Frontal cortex (tissue), 4 donors: ENCODE measurements around the gene NBAS. TPM values are rescaled to one million over a fixed set of nuclear protein-coding genes. Genes with fewer than 3 reads are reported as not detected.
"Not testable (repeated sequence)": the region's sequence is repeated elsewhere in the genome, so short reads cannot be mapped to it uniquely, and the experiment has no call there.

Experiments
- DNase-seq, 2 donors: peaks; one replicate each; pipeline ENCODE4 v3.0.0; 2012; ENCODE audit warnings: low spot score in 2 of 2
- FAIRE-seq: peaks from 2 replicates; lab custom pipeline; 2012; peaks lifted over from hg19 to GRCh38; lab: Jason Lieb, UNC
- total RNA-seq: library from RNA; depleted of rRNA; stranded (reverse); fragments of >200 nt; gene quantifications from one replicate; pipeline ENCODE4 v1.2.3, GENCODE V29; 2014
- donor health status: control.
- donor health status: control.
- donor health status: control.

The NBAS gene
- total RNA-seq, 1 donor from 2014 or later: 173 TPM

GRCh38 chr2:15538792-15539191 is 22.3 kb downstream of the NBAS start:
- FAIRE-seq: no peak
- DNase-seq: no peak

GRCh38 chr2:15533860-15534480 is 27.2 kb downstream of the NBAS start:
- FAIRE-seq: no peak
- DNase-seq: no peak

DNA sequence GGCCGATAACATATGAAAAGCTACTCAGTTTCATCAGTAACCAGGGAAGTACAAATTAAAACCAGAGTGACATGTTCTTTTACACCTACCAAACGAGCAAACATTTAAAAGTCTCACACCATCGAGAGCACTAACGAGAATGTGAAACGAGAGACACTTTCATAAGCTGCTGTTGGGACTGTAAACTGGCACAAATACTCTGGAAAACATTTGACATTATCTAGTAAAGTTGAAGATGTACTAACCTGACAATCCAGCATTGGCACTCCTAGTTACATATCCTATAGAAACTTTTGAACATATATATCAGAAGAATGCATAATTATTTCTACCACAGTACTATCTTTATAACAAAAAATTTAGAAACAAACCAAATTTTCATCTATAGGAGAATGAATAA is 28.1 kb downstream of the NBAS start:
- DNase-seq (no peak), FAIRE-seq (no peak)

- no peak for FAIRE-seq
- DNase-seq: no peak
Measured at GRCh38 chr2:15531095-15531854, 29.9 kb downstream of the NBAS start.

DNA sequence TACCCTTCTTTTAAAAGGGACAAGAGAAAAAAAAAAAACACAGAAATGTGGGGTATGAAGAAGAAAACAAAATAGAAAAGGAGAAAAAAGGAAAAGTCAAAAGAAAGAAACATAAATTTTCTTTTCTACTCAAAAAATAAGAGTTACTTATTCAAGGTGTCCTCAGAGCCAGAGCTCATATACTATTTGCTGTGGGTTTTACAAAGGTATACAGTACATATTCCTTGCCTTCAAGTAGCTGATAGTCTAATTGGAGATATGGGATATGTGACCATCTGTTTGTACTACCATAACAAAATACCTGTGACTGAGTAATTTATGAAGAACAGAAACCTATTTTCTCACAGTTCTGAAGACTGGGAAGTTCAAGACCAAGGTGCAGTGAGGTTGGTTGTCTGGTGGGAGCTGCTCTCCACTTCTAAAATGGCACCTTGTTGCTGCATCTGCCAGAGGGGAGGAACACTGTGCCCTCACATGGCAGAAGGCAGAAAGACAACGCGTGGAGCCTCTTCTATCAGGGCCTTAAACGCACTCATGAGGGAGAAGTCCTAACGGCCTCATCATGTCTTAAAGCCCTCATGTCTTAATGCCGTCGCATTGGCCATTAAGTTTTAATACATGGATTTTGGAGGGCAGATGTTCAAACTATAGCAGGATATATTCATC is 33.9 kb downstream of the NBAS start:
- no peak for FAIRE-seq
- DNase-seq: no peak

GRCh38 chr2:15521641-15522181 is 39.4 kb downstream of the NBAS start:
- FAIRE-seq (no peak), DNase-seq (no peak)

GRCh38 chr2:15520346-15520745 is 40.8 kb downstream of the NBAS start:
- FAIRE-seq (no peak), DNase-seq (no peak)

DNA sequence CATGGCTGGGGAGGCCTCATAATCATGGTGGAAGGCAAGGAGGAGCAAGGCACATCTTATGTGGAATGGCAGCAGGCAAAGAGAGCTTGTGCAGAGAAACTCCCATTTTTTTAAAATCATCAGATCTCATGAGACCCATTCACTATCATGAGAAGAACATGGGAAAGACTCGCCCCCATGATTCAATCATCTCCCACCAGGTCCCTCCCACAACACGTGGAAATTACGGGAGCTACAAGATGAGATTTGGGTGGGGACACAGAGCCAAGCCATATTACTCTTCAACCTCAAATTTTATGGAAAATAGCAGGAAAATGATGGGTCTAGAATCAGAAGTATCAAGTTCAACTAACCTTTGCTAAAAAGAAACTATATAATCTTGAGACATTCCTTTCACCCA is 42.4 kb downstream of the NBAS start:
- FAIRE-seq, DNase-seq: not testable (repeated sequence)

DNA sequence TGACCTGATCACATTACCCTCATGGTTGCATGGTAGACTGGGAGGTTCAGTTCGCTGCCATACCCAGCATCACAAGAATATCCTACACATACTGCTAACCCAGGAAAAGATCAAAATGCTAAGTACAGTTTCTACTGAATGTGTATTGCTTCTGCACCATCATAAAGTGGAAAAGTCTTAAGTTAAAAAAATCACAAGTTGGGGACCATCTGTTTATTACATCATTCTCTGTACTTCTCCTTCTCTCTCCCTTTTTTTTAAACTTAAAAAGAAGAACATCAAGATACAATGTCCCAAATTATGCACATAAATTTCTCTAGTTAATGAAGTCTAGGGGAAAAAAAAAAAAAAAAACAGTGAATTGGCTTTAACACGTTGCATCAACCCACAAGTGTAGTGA is 43.3 kb downstream of the NBAS start:
- FAIRE-seq (no peak), DNase-seq (no peak)

DNA sequence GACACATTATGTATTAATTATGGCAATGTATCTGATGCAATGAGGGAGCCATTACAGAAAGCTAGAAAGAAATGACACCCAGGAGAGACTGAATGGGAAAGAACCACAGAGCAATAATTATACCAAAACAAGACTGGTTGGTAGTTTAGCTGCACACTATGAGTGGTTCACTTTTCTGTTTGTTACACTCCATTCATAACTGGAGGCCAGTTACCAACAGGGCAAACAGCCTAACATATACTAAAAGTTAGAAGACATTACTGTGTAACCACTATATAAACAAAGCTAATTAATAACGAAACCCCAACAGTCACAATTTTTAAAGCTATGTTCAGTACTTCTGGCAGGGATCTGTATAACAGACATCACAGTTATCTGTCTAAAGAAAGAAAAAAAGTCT is 49.4 kb downstream of the NBAS start:
- DNase-seq: no peak
- no peak for FAIRE-seq

DNA sequence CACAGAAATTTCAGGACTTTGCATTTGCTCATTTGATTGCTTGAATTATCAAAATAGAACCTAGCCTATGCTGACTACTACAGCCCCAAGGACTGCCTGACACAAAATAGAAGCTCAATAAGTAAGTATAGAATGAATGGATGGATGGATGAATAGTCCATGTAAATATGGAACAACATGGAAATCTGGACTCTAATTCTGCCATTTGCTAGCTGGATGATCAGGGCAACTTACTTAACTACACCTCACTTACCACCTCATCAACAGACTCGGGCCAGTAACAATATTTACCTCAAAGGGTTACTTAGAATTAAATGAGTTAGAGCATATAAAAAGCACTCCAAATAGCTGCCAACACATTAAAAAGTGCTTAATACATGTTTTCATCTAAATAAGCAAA is 50.6 kb downstream of the NBAS start:
- DNase-seq: no peak

GRCh38 chr2:15510131-15510530 is 51.0 kb downstream of the NBAS start:
- DNase-seq (no peak), FAIRE-seq (no peak)

More for the DNA sequence above, 50.6 kb downstream of the NBAS start:
- no peak for FAIRE-seq

- no peak for DNase-seq
- no peak for FAIRE-seq
Measured at GRCh38 chr2:15507697-15508096, 53.4 kb downstream of the NBAS start.

GRCh38 chr2:15507061-15507460 is 54.1 kb downstream of the NBAS start:
- no peak for DNase-seq
- FAIRE-seq: no peak

DNA sequence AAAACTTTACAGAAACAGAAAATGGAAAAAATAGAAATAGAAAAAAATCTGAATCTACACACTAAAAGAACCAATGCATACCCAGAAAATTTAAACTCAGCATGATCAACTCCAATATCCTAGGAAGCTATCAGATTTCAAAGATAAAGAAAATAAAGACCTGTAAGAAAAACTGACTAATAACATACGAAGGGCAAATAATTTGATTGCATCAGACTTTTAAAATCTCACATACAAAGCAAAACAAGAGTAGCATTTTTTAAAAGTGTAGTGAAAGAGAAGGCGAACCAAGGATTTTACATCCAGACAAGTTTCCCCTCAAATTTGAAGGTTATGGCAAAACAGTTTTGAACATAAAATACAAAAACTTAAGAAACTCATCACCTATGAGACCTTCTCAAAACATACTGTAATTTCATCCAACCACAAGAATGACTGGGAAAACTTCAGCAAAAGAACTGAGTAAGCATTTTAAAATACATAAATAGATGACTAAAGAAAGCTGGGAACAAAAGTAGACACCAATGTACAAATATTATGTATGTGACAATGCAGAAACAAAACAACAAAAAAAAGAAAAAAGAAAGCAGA is 54.8 kb downstream of the NBAS start:
- DNase-seq: no peak
- FAIRE-seq: peak; percentile 31

GRCh38 chr2:15504882-15505663 is 56.1 kb downstream of the NBAS start:
- DNase-seq: no peak
- FAIRE-seq: no peak

DNA sequence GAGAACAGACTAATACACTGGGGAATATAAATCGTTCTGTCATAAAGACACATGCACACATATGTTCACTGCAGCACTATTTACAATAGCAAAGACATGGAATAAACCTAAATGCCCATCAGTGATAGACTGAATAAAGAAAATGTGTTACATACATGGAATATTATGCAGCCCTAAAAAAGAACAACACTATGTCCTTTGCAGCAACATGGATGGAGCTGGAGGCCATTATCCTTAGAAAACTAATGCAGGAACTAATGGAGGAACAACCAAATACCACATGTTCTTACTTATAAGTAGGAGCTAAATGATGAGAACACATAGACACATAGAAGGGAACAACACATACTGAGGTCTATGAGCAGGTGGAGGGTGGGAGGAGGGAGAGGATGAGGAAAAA is 61.9 kb downstream of the NBAS start:
- DNase-seq: not testable (repeated sequence)

DNA sequence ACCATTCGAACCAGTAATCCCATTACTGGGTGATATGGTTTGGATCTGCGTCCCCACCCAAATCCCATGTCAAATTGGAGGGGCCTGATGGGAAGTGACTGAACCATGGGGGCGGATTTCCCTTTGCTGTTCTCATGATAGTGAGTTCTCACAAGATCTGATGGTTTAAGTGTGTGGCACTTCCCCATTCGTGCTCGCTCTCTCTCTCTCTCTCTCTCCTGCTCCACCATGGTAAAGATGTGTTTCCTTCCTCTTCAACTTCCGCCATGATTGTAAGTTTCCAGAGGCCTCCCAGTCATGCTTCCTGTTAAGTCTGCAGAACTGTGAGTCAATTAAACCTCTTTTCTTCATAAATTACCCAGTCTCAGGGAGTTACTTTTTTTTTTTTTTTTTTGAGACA is 62.6 kb downstream of the NBAS start:
- FAIRE-seq: no peak
- no peak for DNase-seq

More for the DNA sequence above, 61.9 kb downstream of the NBAS start:
- FAIRE-seq: not testable (repeated sequence)

DNA sequence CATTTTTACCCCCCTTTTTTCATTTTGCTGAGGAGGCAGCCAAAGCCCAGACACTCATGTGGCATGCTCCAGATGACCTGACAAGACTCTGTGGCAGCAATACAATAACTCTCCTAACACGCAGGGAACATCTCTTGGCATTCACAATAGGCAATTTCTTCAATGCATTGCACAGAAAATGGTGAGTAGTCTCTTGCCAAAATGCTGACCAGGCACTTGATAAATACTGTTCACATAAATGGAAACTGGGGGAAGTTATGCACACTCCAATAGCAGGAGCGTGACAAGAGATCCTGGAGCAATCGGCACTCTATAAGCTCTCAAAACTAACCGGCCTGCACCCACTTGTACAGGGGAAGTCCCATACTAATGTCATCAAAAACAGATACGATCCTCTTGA is 66.3 kb downstream of the NBAS start:
- FAIRE-seq (no peak), DNase-seq (no peak)
